IPS-18c (cell line): Measurements from ENCODE around the gene VEPH1.

Experiments used
- H3K4me3 ChIP-seq: 2 replicates; pipeline ENCODE4 v1.7.0; 2013; ENCODE audit warnings: low read depth, mild to moderate bottlenecking, low read length, moderate library complexity; ENCODE audit not compliant: insufficient read depth
- H3K9me3 ChIP-seq: one replicate; pipeline ENCODE4 v1.6.1; 2013; ENCODE audit warnings: mild to moderate bottlenecking, low read length, moderate library complexity; ENCODE audit not compliant: control insufficient read depth, insufficient read depth

VEPH1 gene

GRCh38 chr3:157248590-157249422 lies 254.4 kb downstream of the VEPH1 start:
- H3K4me3 ChIP-seq: no peak overlapping the region
- H3K9me3 ChIP-seq: no peaks in the 10 kb centered on the region

GRCh38 chr3:157247391-157247790 lies 255.8 kb downstream of the VEPH1 start:
- no peak overlapping the region for H3K4me3 ChIP-seq
- H3K9me3 ChIP-seq: no peaks in the 10 kb centered on the region

- no peak overlapping the region for H3K4me3 ChIP-seq
- H3K9me3 ChIP-seq: no peaks in the 10 kb centered on the region
Measured at GRCh38 chr3:157242836-157243235, 260.4 kb downstream of the VEPH1 start.

GRCh38 chr3:157241599-157241998 lies 261.6 kb downstream of the VEPH1 start:
- Histone ChIP-seq H3K4me3 (no peak overlapping the region), H3K9me3 (no peaks in the 10 kb centered on the region)

- no peak overlapping the region for H3K4me3 ChIP-seq
- no peaks in the 10 kb centered on the region for H3K9me3 ChIP-seq
Measured at GRCh38 chr3:157240408-157240807, 262.8 kb downstream of the VEPH1 start.

- Histone ChIP-seq H3K4me3 (no peak overlapping the region), H3K9me3 (no peaks in the 10 kb centered on the region)
Measured at GRCh38 chr3:157239082-157239704, 264.0 kb downstream of the VEPH1 start.

GRCh38 chr3:157238457-157238856 lies 264.8 kb downstream of the VEPH1 start:
- Histone ChIP-seq H3K4me3 (no peak overlapping the region), H3K9me3 (no peaks in the 10 kb centered on the region)

- Histone ChIP-seq H3K9me3 (no peaks in the 10 kb centered on the region), H3K4me3 (no peak overlapping the region)
Measured at GRCh38 chr3:157237886-157238285, 265.3 kb downstream of the VEPH1 start.

- no peaks in the 10 kb centered on the region for H3K9me3 ChIP-seq
Measured at GRCh38 chr3:157235291-157235690, 267.9 kb downstream of the VEPH1 start.

GRCh38 chr3:157233923-157234322 lies 269.3 kb downstream of the VEPH1 start:
- no peaks in the 10 kb centered on the region for H3K9me3 ChIP-seq
- H3K4me3 ChIP-seq: no peak overlapping the region

More at GRCh38 chr3:157235291-157235690, 267.9 kb downstream of the VEPH1 start:
- no peak overlapping the region for H3K4me3 ChIP-seq

- Histone ChIP-seq H3K9me3 (no peaks in the 10 kb centered on the region), H3K4me3 (no peak overlapping the region)
Measured at GRCh38 chr3:157232141-157232540, 271.1 kb downstream of the VEPH1 start.

GRCh38 chr3:157231071-157231470 lies 272.1 kb downstream of the VEPH1 start:
- Histone ChIP-seq H3K9me3 (no peaks in the 10 kb centered on the region), H3K4me3 (no peak overlapping the region)

- no peaks in the 10 kb centered on the region for H3K9me3 ChIP-seq
- H3K4me3 ChIP-seq: no peak overlapping the region
Measured at GRCh38 chr3:157226173-157226847, 276.9 kb downstream of the VEPH1 start.

GRCh38 chr3:157225001-157225400 lies 278.2 kb downstream of the VEPH1 start:
- H3K4me3 ChIP-seq: no peak overlapping the region
- H3K9me3 ChIP-seq: no peaks in the 10 kb centered on the region

GRCh38 chr3:157220883-157221282 lies 282.3 kb downstream of the VEPH1 start:
- Histone ChIP-seq H3K4me3 (no peak overlapping the region), H3K9me3 (no peaks in the 10 kb centered on the region)

GRCh38 chr3:157220211-157220610 lies 283.0 kb downstream of the VEPH1 start:
- H3K9me3 ChIP-seq: no peaks in the 10 kb centered on the region
- H3K4me3 ChIP-seq: no peak overlapping the region

- H3K9me3 ChIP-seq: no peaks in the 10 kb centered on the region
- H3K4me3 ChIP-seq: no peak overlapping the region
Measured at GRCh38 chr3:157219215-157219614, 284.0 kb downstream of the VEPH1 start.
